ENCODE results near the gene RIIAD1. TPM values are rescaled to one million over a fixed set of nuclear protein-coding genes. Genes with fewer than 3 reads are reported as not detected.
A peak's percentile ranks its signal among the peaks of the same experiment; 100 is the strongest.

Gene RIIAD1
- total RNA-seq, 1 donor from 2014 or later, result 1.2 TPM

GRCh38 chr1:151701515-151701914 is 19.8 kb upstream of the RIIAD1 start:
- no peak for DNase-seq (ENCODE audit: low spot score, unreplicated experiment)
- no peak overlapping the region for H3K4me3 Mint-ChIP-seq (ENCODE audit: low read depth)
- H3K36me3 Mint-ChIP-seq (ENCODE audit: insufficient read depth), result peaks cover 14% of the 10 kb centered on the region
- no peaks in the 10 kb centered on the region for H3K27me3 Mint-ChIP-seq
- no peak for TF ChIP-seq CTCF (IDR thresholded peaks at IDR 0.05; ENCODE audit: unreplicated experiment)
- H3K4me1 Mint-ChIP-seq (ENCODE audit: low read depth), result peaks cover 59% of the 10 kb centered on the region
- H3K9me3 Mint-ChIP-seq (ENCODE audit: low read depth), result no peaks in the 10 kb centered on the region
- no peak overlapping the region for H3K27ac Mint-ChIP-seq

- H3K4me3 Mint-ChIP-seq (ENCODE audit: low read depth), result peak overlapping the region; percentile 9
- H3K9me3 Mint-ChIP-seq (ENCODE audit: low read depth), result no peaks in the 10 kb centered on the region
- H3K27me3 Mint-ChIP-seq, result no peaks in the 10 kb centered on the region
- no peak for DNase-seq (ENCODE audit: low spot score, unreplicated experiment)
- H3K36me3 Mint-ChIP-seq (ENCODE audit: insufficient read depth), result peaks cover 13% of the 10 kb centered on the region
- TF ChIP-seq CTCF (IDR thresholded peaks at IDR 0.05; ENCODE audit: unreplicated experiment), result no peak
- H3K4me1 Mint-ChIP-seq (ENCODE audit: low read depth), result peaks cover 54% of the 10 kb centered on the region
- H3K27ac Mint-ChIP-seq, result peak overlapping the region; percentile 83
Observed at GRCh38 chr1:151702936-151703335, 18.4 kb upstream of the RIIAD1 start.

GRCh38 chr1:151703813-151704212 is 17.5 kb upstream of the RIIAD1 start:
- peak overlapping the region; percentile 81 for H3K27ac Mint-ChIP-seq
- H3K27me3 Mint-ChIP-seq, result no peaks in the 10 kb centered on the region
- TF ChIP-seq CTCF (IDR thresholded peaks at IDR 0.05; ENCODE audit: unreplicated experiment), result no peak
- no peak for DNase-seq (ENCODE audit: low spot score, unreplicated experiment)
- peaks cover 46% of the 10 kb centered on the region for H3K4me1 Mint-ChIP-seq (ENCODE audit: low read depth)
- H3K4me3 Mint-ChIP-seq (ENCODE audit: low read depth), result peak overlapping the region; percentile 25
- peaks cover 13% of the 10 kb centered on the region for H3K36me3 Mint-ChIP-seq (ENCODE audit: insufficient read depth)
- no peaks in the 10 kb centered on the region for H3K9me3 Mint-ChIP-seq (ENCODE audit: low read depth)

GRCh38 chr1:151704246-151704645 is 17.1 kb upstream of the RIIAD1 start:
- no peaks in the 10 kb centered on the region for H3K27me3 Mint-ChIP-seq
- no peaks in the 10 kb centered on the region for H3K9me3 Mint-ChIP-seq (ENCODE audit: low read depth)
- peaks cover 42% of the 10 kb centered on the region for H3K4me1 Mint-ChIP-seq (ENCODE audit: low read depth)
- peak overlapping the region; percentile 1 for H3K27ac Mint-ChIP-seq
- H3K36me3 Mint-ChIP-seq (ENCODE audit: insufficient read depth), result peaks cover 13% of the 10 kb centered on the region
- TF ChIP-seq CTCF (IDR thresholded peaks at IDR 0.05; ENCODE audit: unreplicated experiment), result no peak
- DNase-seq (ENCODE audit: low spot score, unreplicated experiment), result no peak
- no peak overlapping the region for H3K4me3 Mint-ChIP-seq (ENCODE audit: low read depth)

- no peak for TF ChIP-seq CTCF (IDR thresholded peaks at IDR 0.05; ENCODE audit: unreplicated experiment)
- H3K36me3 Mint-ChIP-seq (ENCODE audit: insufficient read depth), result peaks cover 13% of the 10 kb centered on the region
- peak overlapping the region; percentile 40 for H3K27ac Mint-ChIP-seq
- DNase-seq (ENCODE audit: low spot score, unreplicated experiment), result no peak
- no peaks in the 10 kb centered on the region for H3K27me3 Mint-ChIP-seq
- no peak overlapping the region for H3K4me3 Mint-ChIP-seq (ENCODE audit: low read depth)
- peaks cover 33% of the 10 kb centered on the region for H3K4me1 Mint-ChIP-seq (ENCODE audit: low read depth)
- H3K9me3 Mint-ChIP-seq (ENCODE audit: low read depth), result no peaks in the 10 kb centered on the region
Observed at GRCh38 chr1:151705146-151705545, 16.2 kb upstream of the RIIAD1 start.

Data from progenitor cell of endocrine pancreas (in vitro differentiated cells).